ENCODE results near the gene B9D1.

B9D1 gene

DNA sequence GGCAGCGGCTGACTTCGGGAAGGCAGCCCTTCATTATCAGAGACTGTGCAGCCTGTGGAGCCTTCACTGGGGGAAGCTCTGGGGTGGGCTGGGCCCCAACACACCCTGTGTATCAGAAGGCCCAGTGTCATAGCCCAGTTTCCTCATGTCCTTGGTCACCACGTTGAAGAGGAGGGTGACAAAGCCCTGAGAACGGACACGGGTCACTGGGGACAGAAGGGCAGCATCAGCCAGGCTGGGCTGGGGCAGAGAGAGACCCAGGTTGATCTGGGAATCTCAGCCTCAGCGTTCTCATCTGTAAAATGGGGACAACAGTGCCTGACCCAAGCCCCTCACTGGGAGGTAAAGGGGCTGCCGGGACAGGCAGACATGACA lies 19.3 kb downstream of the B9D1 start:
- Histone ChIP-seq H3K27me3 (ENCODE audit: low read depth, low read length) (no peaks in the 10 kb centered on the region), H3K9ac (ENCODE audit: low read length) (no peak overlapping the region), H3K27ac (ENCODE audit: low read length) (no peak overlapping the region), H3K79me2 (ENCODE audit: low read length) (no peaks in the 10 kb centered on the region), H4K20me1 (ENCODE audit: insufficient read depth, low read length) (no peaks in the 10 kb centered on the region), H2AFZ (ENCODE audit: low read depth, low read length) (no peak overlapping the region), H3K4me3 (ENCODE audit: low read length) (no peak overlapping the region), H3K9me3 (ENCODE audit: insufficient read depth, low read length) (no peaks in the 10 kb centered on the region), H3K36me3 (replicated peaks; ENCODE audit: low read depth, low read length) (no peaks in the 10 kb centered on the region), H3K4me2 (ENCODE audit: low read length) (no peak overlapping the region), H3K4me1 (ENCODE audit: low read length) (no peaks in the 10 kb centered on the region)
- TF ChIP-seq EZH2phosphoT487 (IDR thresholded peaks at IDR 0.05; ENCODE audit: low read depth): no peak
- TF ChIP-seq, protein P1, sequence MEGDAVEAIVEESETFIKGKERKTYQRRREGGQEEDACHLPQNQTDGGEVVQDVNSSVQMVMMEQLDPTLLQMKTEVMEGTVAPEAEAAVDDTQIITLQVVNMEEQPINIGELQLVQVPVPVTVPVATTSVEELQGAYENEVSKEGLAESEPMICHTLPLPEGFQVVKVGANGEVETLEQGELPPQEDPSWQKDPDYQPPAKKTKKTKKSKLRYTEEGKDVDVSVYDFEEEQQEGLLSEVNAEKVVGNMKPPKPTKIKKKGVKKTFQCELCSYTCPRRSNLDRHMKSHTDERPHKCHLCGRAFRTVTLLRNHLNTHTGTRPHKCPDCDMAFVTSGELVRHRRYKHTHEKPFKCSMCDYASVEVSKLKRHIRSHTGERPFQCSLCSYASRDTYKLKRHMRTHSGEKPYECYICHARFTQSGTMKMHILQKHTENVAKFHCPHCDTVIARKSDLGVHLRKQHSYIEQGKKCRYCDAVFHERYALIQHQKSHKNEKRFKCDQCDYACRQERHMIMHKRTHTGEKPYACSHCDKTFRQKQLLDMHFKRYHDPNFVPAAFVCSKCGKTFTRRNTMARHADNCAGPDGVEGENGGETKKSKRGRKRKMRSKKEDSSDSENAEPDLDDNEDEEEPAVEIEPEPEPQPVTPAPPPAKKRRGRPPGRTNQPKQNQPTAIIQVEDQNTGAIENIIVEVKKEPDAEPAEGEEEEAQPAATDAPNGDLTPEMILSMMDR (IDR thresholded peaks at IDR 0.05; ENCODE audit: low read depth, low read length): no peak

DNA sequence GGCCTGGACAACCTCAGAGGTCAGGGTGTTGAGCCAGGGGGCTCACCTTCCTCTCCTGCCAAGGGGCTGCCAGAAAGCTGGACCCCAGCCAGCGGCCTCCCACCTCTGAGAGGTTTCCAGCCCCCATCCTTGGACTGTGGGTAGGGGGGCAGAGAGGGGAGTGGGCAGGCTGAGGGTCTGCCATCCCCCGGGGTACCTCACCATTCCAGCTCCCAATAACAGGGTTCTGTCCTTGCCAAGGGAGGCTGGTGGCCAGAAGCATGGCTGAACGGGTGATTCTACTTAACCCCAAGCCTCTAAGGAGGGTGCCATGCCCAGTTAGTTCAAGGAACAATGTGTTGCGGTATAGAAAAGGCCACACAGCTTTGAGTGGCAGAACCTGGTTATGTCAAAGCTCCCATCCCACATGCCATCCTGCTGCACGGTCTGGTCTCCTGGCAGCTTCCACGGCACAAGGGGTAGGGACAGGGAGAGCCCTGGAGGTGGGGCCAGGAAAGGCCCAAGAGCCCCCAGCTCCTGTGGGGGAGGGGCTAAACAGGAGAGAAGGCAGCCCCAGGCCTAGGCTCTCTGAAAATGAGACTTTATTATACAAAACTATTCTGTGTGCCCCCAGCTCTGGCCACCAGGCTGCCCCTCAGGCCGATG lies 19.8 kb downstream of the B9D1 start:
- Histone ChIP-seq H2AFZ (ENCODE audit: low read depth, low read length) (no peak overlapping the region), H4K20me1 (ENCODE audit: insufficient read depth, low read length) (no peaks in the 10 kb centered on the region), H3K9ac (ENCODE audit: low read length) (no peak overlapping the region), H3K4me3 (ENCODE audit: low read length) (no peak overlapping the region), H3K79me2 (ENCODE audit: low read length) (no peaks in the 10 kb centered on the region), H3K4me2 (ENCODE audit: low read length) (no peak overlapping the region), H3K27ac (ENCODE audit: low read length) (no peak overlapping the region), H3K9me3 (ENCODE audit: insufficient read depth, low read length) (no peaks in the 10 kb centered on the region), H3K27me3 (ENCODE audit: low read depth, low read length) (no peaks in the 10 kb centered on the region), H3K36me3 (replicated peaks; ENCODE audit: low read depth, low read length) (no peaks in the 10 kb centered on the region), H3K4me1 (ENCODE audit: low read length) (no peaks in the 10 kb centered on the region)
- TF ChIP-seq, protein P1 (IDR thresholded peaks at IDR 0.05; ENCODE audit: low read depth, low read length): no peak
- no peak for TF ChIP-seq EZH2phosphoT487 (IDR thresholded peaks at IDR 0.05; ENCODE audit: low read depth)

DNA sequence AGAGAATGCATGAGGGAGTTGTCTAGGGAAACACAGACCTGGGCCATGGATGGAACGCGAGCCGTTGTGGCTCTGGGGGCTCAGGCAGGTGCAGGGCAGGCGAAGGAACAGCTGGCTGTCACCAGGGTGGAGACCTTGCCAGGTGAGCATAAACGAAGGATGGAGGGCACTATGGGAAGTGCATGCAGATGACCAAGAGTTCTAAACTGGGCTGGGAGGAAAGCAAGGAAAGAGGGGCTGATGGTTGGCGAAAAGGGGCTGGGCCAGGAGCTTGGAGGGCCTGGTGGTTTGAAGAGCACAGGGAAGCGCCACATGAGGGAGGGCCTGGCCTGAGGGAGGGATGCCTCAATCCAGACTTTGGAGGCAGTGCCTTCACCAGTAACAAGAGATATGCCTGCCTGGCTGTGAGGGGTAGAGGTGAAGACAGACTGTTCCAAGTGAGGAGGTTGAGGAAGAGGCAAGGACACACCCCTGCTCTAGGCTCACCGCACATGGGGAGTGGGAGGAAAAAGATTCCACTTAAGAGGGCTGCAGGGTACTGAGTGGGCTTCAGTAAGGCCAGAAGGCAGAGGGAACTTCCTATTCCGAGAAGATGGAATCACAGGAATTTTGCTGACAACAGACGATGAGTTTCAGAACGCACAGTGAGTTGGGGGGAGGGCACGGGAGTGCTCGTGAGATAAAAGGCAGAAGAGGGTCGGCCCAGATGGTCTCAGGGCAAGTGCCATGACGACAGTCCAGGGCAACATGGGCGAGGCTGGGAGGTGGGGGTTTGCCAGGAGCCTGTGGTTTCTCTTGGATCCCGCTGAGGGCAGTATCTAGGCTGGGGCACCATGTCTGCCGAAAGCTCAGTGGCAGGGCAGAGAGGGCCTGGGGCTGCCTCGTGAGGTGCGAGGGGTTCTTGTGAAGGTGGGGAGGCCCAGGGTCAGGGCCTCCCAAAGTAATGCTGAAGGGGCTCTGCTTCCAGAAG lies 20.6 kb downstream of the B9D1 start:
- Histone ChIP-seq H3K27me3 (ENCODE audit: low read depth, low read length) (no peaks in the 10 kb centered on the region), H3K36me3 (replicated peaks; ENCODE audit: low read depth, low read length) (no peaks in the 10 kb centered on the region), H3K9ac (ENCODE audit: low read length) (no peak overlapping the region), H3K9me3 (ENCODE audit: insufficient read depth, low read length) (no peaks in the 10 kb centered on the region), H3K27ac (ENCODE audit: low read length) (no peak overlapping the region), H2AFZ (ENCODE audit: low read depth, low read length) (no peak overlapping the region), H4K20me1 (ENCODE audit: insufficient read depth, low read length) (no peaks in the 10 kb centered on the region), H3K79me2 (ENCODE audit: low read length) (no peaks in the 10 kb centered on the region), H3K4me1 (ENCODE audit: low read length) (no peaks in the 10 kb centered on the region), H3K4me3 (ENCODE audit: low read length) (no peak overlapping the region), H3K4me2 (ENCODE audit: low read length) (no peak overlapping the region)
- TF ChIP-seq EZH2phosphoT487 (IDR thresholded peaks at IDR 0.05; ENCODE audit: low read depth): no peak
- TF ChIP-seq, protein P1 (IDR thresholded peaks at IDR 0.05; ENCODE audit: low read depth, low read length): no peak

DNA sequence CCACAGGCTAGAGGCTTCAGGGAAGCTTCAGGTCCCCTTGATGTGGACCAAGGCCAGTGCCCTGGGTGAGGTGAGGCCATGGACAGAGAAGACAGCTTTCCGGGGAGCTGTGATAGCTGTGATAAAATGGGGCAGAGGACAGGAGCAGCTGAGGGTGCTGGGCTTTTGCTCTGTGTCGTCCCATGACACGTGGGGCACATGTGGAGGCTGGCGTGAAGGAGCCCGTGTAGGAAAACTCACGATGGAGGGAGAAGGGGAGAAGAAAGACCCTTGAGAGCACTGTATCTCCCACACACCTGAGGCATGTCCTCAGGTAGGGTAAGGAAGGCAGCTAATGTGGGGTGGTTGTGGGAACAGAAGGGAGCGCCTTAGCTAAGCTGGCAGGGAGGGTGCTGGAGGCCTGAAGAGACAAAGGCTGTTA lies 21.3 kb downstream of the B9D1 start:
- TF ChIP-seq, protein P1 (IDR thresholded peaks at IDR 0.05; ENCODE audit: low read depth, low read length): no peak
- TF ChIP-seq EZH2phosphoT487 (IDR thresholded peaks at IDR 0.05; ENCODE audit: low read depth): no peak
- H3K4me3 ChIP-seq (ENCODE audit: low read length): no peak overlapping the region
- H2AFZ ChIP-seq (ENCODE audit: low read depth, low read length): no peak overlapping the region
- H3K27me3 ChIP-seq (ENCODE audit: low read depth, low read length): no peaks in the 10 kb centered on the region
- no peak overlapping the region for H3K27ac ChIP-seq (ENCODE audit: low read length)
- no peak overlapping the region for H3K4me2 ChIP-seq (ENCODE audit: low read length)
- no peak overlapping the region for H3K9ac ChIP-seq (ENCODE audit: low read length)
- no peaks in the 10 kb centered on the region for H3K36me3 ChIP-seq (replicated peaks; ENCODE audit: low read depth, low read length)
- H3K79me2 ChIP-seq (ENCODE audit: low read length): no peaks in the 10 kb centered on the region
- H3K9me3 ChIP-seq (ENCODE audit: insufficient read depth, low read length): no peaks in the 10 kb centered on the region
- H3K4me1 ChIP-seq (ENCODE audit: low read length): no peaks in the 10 kb centered on the region
- no peaks in the 10 kb centered on the region for H4K20me1 ChIP-seq (ENCODE audit: insufficient read depth, low read length)

All from OCI-LY3 (cell line).